RWPE2 (cell line): ENCODE measurements around the gene HIVEP3.

Source experiments
- ATAC-seq: fragments of 200-7000 bp; cut with Tn5 transposase; 3 replicates; pipeline ENCODE4 v1.9.1; 2021; ENCODE audit warnings: low read depth
- DNase-seq: peaks from one replicate; pipeline ENCODE4 v3.0.0-alpha.2; 2020; ENCODE audit warnings: low spot score
- H3K27ac ChIP-seq: fragments of 450-650 bp; 2 replicates; pipeline ENCODE4 v1.5.1; 2017; ENCODE audit warnings: mild to moderate bottlenecking; ENCODE audit not compliant: poor library complexity, severe bottlenecking
- H3K27me3 ChIP-seq: fragments of 250-450 bp; sonication (Bioruptor Pico); 2 replicates; pipeline ENCODE4 v1.5.1; 2021; ENCODE audit warnings: mild to moderate bottlenecking, moderate library complexity; ENCODE audit not compliant: insufficient read depth, poor library complexity, severe bottlenecking
- H3K36me3 ChIP-seq: fragments of 250-450 bp; sonication (Bioruptor Pico); 2 replicates; pipeline ENCODE4 v1.5.1; 2020; ENCODE audit warnings: low read depth, mild to moderate bottlenecking, moderate library complexity
- H3K4me1 ChIP-seq: fragments of 250-450 bp; sonication (Bioruptor Pico); 2 replicates; pipeline ENCODE4 v1.5.1; 2021; ENCODE audit warnings: mild to moderate bottlenecking, moderate library complexity; ENCODE audit not compliant: insufficient read depth, poor library complexity, severe bottlenecking
- H3K4me3 ChIP-seq: fragments of 250-450 bp; sonication (Bioruptor Pico); 2 replicates; pipeline ENCODE4 v1.5.1; 2021; ENCODE audit warnings: mild to moderate bottlenecking, moderate library complexity; ENCODE audit not compliant: severe bottlenecking
- H3K9me3 ChIP-seq: fragments of 250-450 bp; sonication (Bioruptor Pico); 2 replicates; pipeline ENCODE4 v1.5.1; 2021; ENCODE audit warnings: mild to moderate bottlenecking, moderate library complexity; ENCODE audit not compliant: severe bottlenecking
- TF ChIP-seq, protein P1 (sequence below): fragments of 450-650 bp; IDR thresholded peaks from one replicate; pipeline ENCODE4 v1.5.1; 2017; ENCODE audit warnings: mild to moderate bottlenecking, moderate library complexity; ENCODE audit not compliant: poor library complexity, severe bottlenecking

The HIVEP3 gene

DNA sequence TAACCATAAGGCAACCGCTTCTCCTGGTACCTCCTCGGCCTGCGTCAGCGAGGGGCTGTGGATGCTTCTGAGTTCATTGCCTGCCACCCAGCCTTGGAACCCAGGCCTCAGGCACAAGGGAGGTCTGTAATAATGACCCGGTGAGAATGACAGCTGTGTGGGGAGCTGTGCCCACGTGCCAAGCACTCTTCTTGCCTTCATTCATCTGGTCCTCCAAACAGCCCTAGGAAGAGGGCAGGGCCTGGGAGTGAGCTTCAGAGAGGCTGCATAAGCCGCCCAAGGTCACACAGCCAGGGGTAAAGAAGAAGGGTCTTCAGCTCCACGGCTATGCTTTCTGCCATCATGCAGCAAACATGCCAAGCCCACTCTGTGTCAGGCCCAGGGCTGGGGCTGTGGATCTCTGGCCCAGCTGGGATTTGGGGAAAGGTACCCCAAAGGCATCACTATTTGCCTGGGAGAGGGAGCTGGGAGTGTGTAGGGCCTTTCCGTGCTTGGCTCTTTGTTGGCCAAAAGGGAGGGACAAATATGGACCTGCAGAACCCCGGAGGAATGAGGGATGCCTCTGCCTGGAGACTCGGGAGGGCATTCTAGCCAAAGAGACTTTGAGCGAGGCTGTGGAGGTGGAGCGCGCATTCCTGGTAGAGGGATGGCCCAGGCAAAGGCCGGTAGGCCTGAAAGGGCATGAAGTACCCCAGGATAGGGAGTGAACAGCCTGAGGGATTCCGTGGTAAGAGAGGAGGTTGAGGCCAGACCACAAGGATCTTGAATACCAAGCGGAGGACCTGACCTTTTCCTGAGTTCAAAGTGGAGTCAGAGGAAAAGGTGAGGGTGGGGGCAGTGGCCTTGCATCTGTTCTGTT is 424.1 kb downstream of the HIVEP3 start:
- H3K4me3 ChIP-seq, result no peak overlapping the region
- ATAC-seq (no peak), DNase-seq (no peak)
- H3K36me3 ChIP-seq, result no peaks in the 10 kb centered on the region
- no peaks in the 10 kb centered on the region for H3K9me3 ChIP-seq
- TF ChIP-seq, protein P1, sequence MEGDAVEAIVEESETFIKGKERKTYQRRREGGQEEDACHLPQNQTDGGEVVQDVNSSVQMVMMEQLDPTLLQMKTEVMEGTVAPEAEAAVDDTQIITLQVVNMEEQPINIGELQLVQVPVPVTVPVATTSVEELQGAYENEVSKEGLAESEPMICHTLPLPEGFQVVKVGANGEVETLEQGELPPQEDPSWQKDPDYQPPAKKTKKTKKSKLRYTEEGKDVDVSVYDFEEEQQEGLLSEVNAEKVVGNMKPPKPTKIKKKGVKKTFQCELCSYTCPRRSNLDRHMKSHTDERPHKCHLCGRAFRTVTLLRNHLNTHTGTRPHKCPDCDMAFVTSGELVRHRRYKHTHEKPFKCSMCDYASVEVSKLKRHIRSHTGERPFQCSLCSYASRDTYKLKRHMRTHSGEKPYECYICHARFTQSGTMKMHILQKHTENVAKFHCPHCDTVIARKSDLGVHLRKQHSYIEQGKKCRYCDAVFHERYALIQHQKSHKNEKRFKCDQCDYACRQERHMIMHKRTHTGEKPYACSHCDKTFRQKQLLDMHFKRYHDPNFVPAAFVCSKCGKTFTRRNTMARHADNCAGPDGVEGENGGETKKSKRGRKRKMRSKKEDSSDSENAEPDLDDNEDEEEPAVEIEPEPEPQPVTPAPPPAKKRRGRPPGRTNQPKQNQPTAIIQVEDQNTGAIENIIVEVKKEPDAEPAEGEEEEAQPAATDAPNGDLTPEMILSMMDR, result no peak
- H3K27me3 ChIP-seq, result no peaks in the 10 kb centered on the region
- peak overlapping the region; percentile 71 for H3K27ac ChIP-seq
- peaks cover 44% of the 10 kb centered on the region for H3K4me1 ChIP-seq

DNA sequence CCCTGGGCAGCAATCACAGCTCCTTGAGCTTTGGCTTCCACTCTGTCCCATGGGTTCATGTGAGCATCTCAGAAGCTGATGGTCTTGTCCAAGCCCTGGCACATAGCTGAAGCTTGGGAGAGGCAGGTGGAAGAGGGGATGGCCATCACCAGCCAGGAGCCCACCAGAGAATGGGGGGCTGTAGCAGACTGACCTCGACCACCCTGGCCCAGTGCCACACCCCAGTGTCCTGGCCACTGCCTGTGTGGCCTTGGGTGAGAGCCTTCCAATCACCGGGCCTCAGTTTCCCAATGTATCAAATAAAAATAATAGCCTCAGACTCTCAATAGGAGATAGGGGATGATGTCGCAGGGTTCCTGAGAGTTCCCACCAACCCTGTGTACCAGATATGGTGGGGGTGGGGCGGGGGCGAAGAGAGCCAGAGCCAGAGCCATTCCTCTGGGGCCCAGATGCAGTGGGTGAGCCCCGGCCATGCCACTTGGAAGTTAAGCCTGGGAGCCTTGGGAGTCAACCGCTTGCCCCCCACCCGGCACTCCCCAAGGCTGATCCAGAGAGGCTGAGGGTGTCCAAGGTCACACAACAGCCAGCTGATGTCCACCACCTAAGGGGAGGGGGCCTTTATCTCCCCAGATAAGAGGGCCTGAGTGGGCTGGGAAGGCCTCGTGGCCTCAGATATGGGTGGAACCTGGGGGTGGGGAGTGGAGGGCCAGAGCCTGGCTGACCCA is 424.9 kb downstream of the HIVEP3 start:
- ATAC-seq (no peak), DNase-seq (no peak)
- no peak overlapping the region for H3K4me3 ChIP-seq
- H3K36me3 ChIP-seq, result no peaks in the 10 kb centered on the region
- H3K27ac ChIP-seq, result peak overlapping the region; percentile 71
- no peaks in the 10 kb centered on the region for H3K9me3 ChIP-seq
- H3K4me1 ChIP-seq, result peaks cover 36% of the 10 kb centered on the region
- H3K27me3 ChIP-seq, result no peaks in the 10 kb centered on the region
- TF ChIP-seq, protein P1, result no peak

GRCh38 chr1:41493117-41493536 is 425.6 kb downstream of the HIVEP3 start:
- peaks cover 30% of the 10 kb centered on the region for H3K4me1 ChIP-seq
- no peaks in the 10 kb centered on the region for H3K36me3 ChIP-seq
- H3K9me3 ChIP-seq, result no peaks in the 10 kb centered on the region
- H3K4me3 ChIP-seq, result no peak overlapping the region
- H3K27me3 ChIP-seq, result no peaks in the 10 kb centered on the region
- DNase-seq, result peak; percentile 96
- TF ChIP-seq, protein P1, result no peak
- H3K27ac ChIP-seq, result peak overlapping the region; percentile 71
- ATAC-seq, result peak; percentile 90

DNA sequence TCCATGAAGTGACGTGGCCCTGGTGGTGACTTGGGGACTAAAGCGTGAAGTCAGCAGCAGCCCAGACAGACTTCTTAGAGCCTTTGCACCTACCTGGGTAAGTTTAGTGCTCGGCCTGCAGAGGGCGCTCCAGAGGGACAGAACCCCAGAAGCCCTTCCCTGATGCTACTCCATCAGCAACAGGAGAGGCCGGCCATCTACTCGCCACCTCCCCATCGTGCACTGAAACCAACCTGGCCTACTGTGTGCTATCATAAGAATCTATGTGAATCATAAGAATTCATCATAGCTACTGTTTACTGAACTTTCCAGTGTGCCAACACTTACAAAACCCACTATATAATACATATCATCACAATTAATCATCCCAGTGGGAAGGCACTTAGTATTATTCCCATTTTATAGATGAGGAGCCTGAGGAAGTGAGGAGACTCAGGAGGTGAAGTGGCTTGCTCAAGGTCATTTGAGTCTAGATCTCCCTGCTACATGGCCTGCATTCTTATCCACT is 426.3 kb downstream of the HIVEP3 start:
- Histone ChIP-seq H3K27ac (peak overlapping the region; percentile 71), H3K9me3 (no peaks in the 10 kb centered on the region)
- ATAC-seq, result no peak

More for the DNA sequence above, 426.3 kb downstream of the HIVEP3 start:
- no peak for DNase-seq
- H3K4me3 ChIP-seq, result no peak overlapping the region
- no peaks in the 10 kb centered on the region for H3K36me3 ChIP-seq
- no peaks in the 10 kb centered on the region for H3K27me3 ChIP-seq
- H3K4me1 ChIP-seq, result peaks cover 27% of the 10 kb centered on the region
- TF ChIP-seq, protein P1, result peak; percentile 36
